Suprapubic skin (tissue), 4 donors: ENCODE data around the gene GTF2H1. TPM values are rescaled to one million over a fixed set of nuclear protein-coding genes. Genes with fewer than 3 reads are reported as not detected.

ENCODE experiments used
- DNase-seq, 2 donors: peaks; one replicate each; pipeline ENCODE4 v3.0.0-alpha.2; 2019; ENCODE audit warnings: low spot score in 2 of 2
- H3K27ac ChIP-seq: fragments of 200-600 bp; sonication (generic); one replicate; pipeline ENCODE4 v1.5.1; 2019
- H3K27me3 ChIP-seq: fragments of 200-600 bp; sonication (generic); one replicate; pipeline ENCODE4 v1.5.1; 2019
- H3K36me3 ChIP-seq: fragments of 200-600 bp; sonication (generic); one replicate; pipeline ENCODE4 v1.5.1; 2019
- H3K4me1 ChIP-seq: fragments of 200-600 bp; sonication (generic); one replicate; pipeline ENCODE4 v1.5.1; 2019
- H3K4me3 ChIP-seq: fragments of 200-600 bp; sonication (generic); one replicate; pipeline ENCODE4 v1.5.1; 2019; ENCODE audit warnings: mild to moderate bottlenecking
- H3K9me3 ChIP-seq: fragments of 200-600 bp; sonication (generic); one replicate; pipeline ENCODE4 v1.5.1; 2019
- EP300 ChIP-seq: sonication (generic); formaldehyde crosslinking; IDR thresholded peaks from one replicate; pipeline ENCODE4 v1.6.1; 2017; ENCODE audit warnings: antibody characterized with exemption
- POLR2A ChIP-seq, 2 donors: fragments of 450-650 bp; IDR thresholded peaks; one replicate each; pipeline ENCODE4 v1.6.1; 2017; ENCODE audit warnings: antibody characterized with exemption in 2 of 2, mild to moderate bottlenecking in 2 of 2, moderate library complexity in 2 of 2
- POLR2AphosphoS5 ChIP-seq, 3 donors: sonication (generic); formaldehyde crosslinking; IDR thresholded peaks; one replicate each; pipeline ENCODE4 v1.6.1; 2017; ENCODE audit warnings: antibody characterized with exemption in 3 of 3
- WGBS: methylation state at CpG from one replicate; pipeline ENCODE4 v1.1.5; 2018; 5-methylcytosine and 5-hydroxymethylcytosine counted together
- total RNA-seq, 4 donors: library from RNA; depleted of rRNA; stranded (reverse); fragments of >200 nt; gene quantifications; one replicate each; pipeline ENCODE4 v1.1.0, GENCODE V29; 2016
- TF ChIP-seq, protein P1 (sequence below), 2 donors: fragments of 200-600 bp in 1 of 2; fragments of 450-650 bp in 1 of 2; sonication (generic) in 1 of 2; IDR thresholded peaks; one replicate each; pipeline ENCODE4 v1.5.1; 2016 to 2019; ENCODE audit warnings: antibody characterized with exemption in 2 of 2, mild to moderate bottlenecking in 1 of 2, moderate library complexity in 1 of 2

GTF2H1 gene
- total RNA-seq, 4 donors from 2014 or later = 48.6 to 121 (median 50.4) TPM

- no peaks in the 10 kb centered on the region for H3K27me3 ChIP-seq
- peak overlapping the region; percentile 23 for H3K4me3 ChIP-seq
- 0% methylated on average over 9 of the region's 9 CpGs for WGBS
- H3K4me1 ChIP-seq = peaks cover 33% of the 10 kb centered on the region
- peak; percentile 91 to 92 for DNase-seq
- no peaks in the 10 kb centered on the region for H3K36me3 ChIP-seq
- TF ChIP-seq EP300 = no peak
- TF ChIP-seq POLR2AphosphoS5 (IDR thresholded peaks at IDR 0.05) = peak in 2 of 3 donors; percentile 33 to 94
- no peaks in the 10 kb centered on the region for H3K9me3 ChIP-seq
- H3K27ac ChIP-seq = peak overlapping the region; percentile 99
These were observed 61.2 kb downstream of the GTF2H1 start for GRCh38 chr11:18383388-18384156.

DNA sequence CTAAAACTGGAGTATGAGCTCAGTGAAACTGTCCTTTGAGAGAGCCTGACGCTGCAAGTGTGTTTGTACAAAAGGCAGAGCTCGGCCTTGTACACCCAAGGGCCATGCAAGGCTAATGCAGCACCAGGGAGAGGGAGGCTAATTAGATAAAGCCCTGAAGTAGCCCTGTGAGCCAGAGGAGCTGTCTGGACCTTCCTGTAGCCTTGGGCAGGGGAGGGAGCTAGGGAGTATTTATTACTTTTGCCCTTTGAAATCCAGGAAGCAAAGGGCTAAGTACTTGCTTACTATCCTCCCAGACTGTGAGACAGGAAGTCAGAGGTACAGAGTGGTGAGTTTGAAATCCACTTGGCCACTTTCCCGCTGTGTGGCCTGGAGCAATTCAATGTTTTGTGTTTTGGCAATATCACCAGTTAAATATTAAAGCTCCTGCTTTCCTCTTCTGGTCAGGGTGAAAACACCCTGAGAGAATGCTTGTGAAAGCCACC is 61.8 kb downstream of the GTF2H1 start:
- H3K9me3 ChIP-seq = no peaks in the 10 kb centered on the region
- peak overlapping the region; percentile 23 for H3K4me3 ChIP-seq
- peak; percentile 87 for DNase-seq
- H3K27me3 ChIP-seq = no peaks in the 10 kb centered on the region
- peak overlapping the region; percentile 99 for H3K27ac ChIP-seq
- TF ChIP-seq, protein P1, sequence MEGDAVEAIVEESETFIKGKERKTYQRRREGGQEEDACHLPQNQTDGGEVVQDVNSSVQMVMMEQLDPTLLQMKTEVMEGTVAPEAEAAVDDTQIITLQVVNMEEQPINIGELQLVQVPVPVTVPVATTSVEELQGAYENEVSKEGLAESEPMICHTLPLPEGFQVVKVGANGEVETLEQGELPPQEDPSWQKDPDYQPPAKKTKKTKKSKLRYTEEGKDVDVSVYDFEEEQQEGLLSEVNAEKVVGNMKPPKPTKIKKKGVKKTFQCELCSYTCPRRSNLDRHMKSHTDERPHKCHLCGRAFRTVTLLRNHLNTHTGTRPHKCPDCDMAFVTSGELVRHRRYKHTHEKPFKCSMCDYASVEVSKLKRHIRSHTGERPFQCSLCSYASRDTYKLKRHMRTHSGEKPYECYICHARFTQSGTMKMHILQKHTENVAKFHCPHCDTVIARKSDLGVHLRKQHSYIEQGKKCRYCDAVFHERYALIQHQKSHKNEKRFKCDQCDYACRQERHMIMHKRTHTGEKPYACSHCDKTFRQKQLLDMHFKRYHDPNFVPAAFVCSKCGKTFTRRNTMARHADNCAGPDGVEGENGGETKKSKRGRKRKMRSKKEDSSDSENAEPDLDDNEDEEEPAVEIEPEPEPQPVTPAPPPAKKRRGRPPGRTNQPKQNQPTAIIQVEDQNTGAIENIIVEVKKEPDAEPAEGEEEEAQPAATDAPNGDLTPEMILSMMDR (IDR thresholded peaks at IDR 0.05) = no peak
- peak in 1 of 3 donors; percentile 28 for TF ChIP-seq POLR2AphosphoS5 (IDR thresholded peaks at IDR 0.05)
- peaks cover 33% of the 10 kb centered on the region for H3K4me1 ChIP-seq
- H3K36me3 ChIP-seq = no peaks in the 10 kb centered on the region
- WGBS = 6% methylated on average over 3 of the region's 3 CpGs

DNA sequence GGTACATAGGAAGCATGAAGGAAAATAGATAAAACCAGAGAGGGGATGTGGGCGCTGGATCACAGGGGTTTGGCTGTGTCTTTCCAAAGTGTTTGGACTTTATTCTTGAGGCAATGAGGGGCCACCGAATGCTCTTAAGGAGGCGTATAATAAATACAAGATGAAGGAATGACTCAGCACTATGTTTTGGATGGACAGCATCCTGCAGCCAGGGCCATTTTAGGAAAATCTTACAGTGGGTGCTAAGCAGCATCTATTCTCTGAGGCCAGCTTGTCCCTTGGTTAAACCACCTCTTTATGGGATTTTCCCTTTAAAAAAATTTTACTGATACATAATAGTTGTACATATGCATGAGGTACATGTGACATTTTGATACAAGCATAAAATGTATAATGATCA is 67.7 kb downstream of the GTF2H1 start:
- WGBS = 82% methylated on average over 3 of the region's 3 CpGs
- no peak for DNase-seq
- H3K4me1 ChIP-seq = peaks cover 24% of the 10 kb centered on the region
- H3K9me3 ChIP-seq = no peaks in the 10 kb centered on the region
- no peaks in the 10 kb centered on the region for H3K36me3 ChIP-seq
- no peak overlapping the region for H3K27ac ChIP-seq
- H3K4me3 ChIP-seq = no peak overlapping the region
- TF ChIP-seq EP300 (no peak), POLR2A (IDR thresholded peaks at IDR 0.05) (no peak), POLR2AphosphoS5 (IDR thresholded peaks at IDR 0.05) (no peak)
- TF ChIP-seq, protein P1 (IDR thresholded peaks at IDR 0.05) = no peak
- no peaks in the 10 kb centered on the region for H3K27me3 ChIP-seq

GRCh38 chr11:18392434-18393321 is 70.3 kb downstream of the GTF2H1 start:
- peaks cover 34% of the 10 kb centered on the region for H3K4me1 ChIP-seq
- DNase-seq = no peak
- H3K27me3 ChIP-seq = no peaks in the 10 kb centered on the region
- no peak overlapping the region for H3K27ac ChIP-seq
- peaks cover 10% of the 10 kb centered on the region for H3K36me3 ChIP-seq
- no peaks in the 10 kb centered on the region for H3K9me3 ChIP-seq
- no peak overlapping the region for H3K4me3 ChIP-seq
- TF ChIP-seq EP300 (no peak), POLR2AphosphoS5 (IDR thresholded peaks at IDR 0.05) (no peak), POLR2A (IDR thresholded peaks at IDR 0.05) (no peak)
- TF ChIP-seq, protein P1 (IDR thresholded peaks at IDR 0.05) = no peak
- WGBS = 55% methylated on average over 4 of the region's 4 CpGs

- TF ChIP-seq EP300 (no peak), POLR2AphosphoS5 (IDR thresholded peaks at IDR 0.05) (no peak), POLR2A (IDR thresholded peaks at IDR 0.05) (no peak)
- TF ChIP-seq, protein P1 (IDR thresholded peaks at IDR 0.05) = no peak
- Histone ChIP-seq H3K27ac (peak overlapping the region; percentile 99), H3K4me1 (peaks cover 38% of the 10 kb centered on the region), H3K4me3 (peak overlapping the region; percentile 70), H3K27me3 (no peaks in the 10 kb centered on the region), H3K9me3 (no peaks in the 10 kb centered on the region), H3K36me3 (peaks cover 20% of the 10 kb centered on the region)
- WGBS = 64% methylated on average over 22 of the region's 22 CpGs
- no peak for DNase-seq
These were observed 71.4 kb downstream of the GTF2H1 start for GRCh38 chr11:18393581-18394274.
